ES-I3 (cell line): ENCODE measurements around the gene TAS2R8.

Experiments used
- H3K36me3 ChIP-seq: 2 replicates; pipeline ENCODE4 v1.6.1; 2013; ENCODE audit warnings: mild to moderate bottlenecking, low read length, control low read depth, moderate library complexity; ENCODE audit not compliant: insufficient read depth
- H3K4me1 ChIP-seq: 2 replicates; pipeline ENCODE4 v1.6.1; 2013; ENCODE audit warnings: mild to moderate bottlenecking, control low read depth, low read length; ENCODE audit not compliant: insufficient read depth
- H3K9ac ChIP-seq: 2 replicates; pipeline ENCODE4 v1.6.1; 2013; ENCODE audit warnings: low read depth, mild to moderate bottlenecking, low read length, moderate library complexity
- H3K9me3 ChIP-seq: 2 replicates; pipeline ENCODE4 v1.6.1; 2013; ENCODE audit warnings: mild to moderate bottlenecking, low read length, moderate library complexity; ENCODE audit not compliant: control insufficient read depth, insufficient read depth

TAS2R8 gene

GRCh38 chr12:10807186-10807585, at the start of gene TAS2R8:
TAS2R8 (minus strand) TSS chr12:10807286; CDS start chr12:10806980, 306 bp downstream.
- no peaks in the 10 kb centered on the region for H3K36me3 ChIP-seq
- H3K9ac ChIP-seq: no peak within 1 kb of the TSS
- H3K9me3 ChIP-seq: no peaks in the 10 kb centered on the region
- peaks cover 7% of the 10 kb centered on the region; the same call in 1 of the 2 replicates for H3K4me1 ChIP-seq

GRCh38 chr12:10855807-10856206, 48.7 kb upstream of the TAS2R8 start:
- no peaks in the 10 kb centered on the region for H3K36me3 ChIP-seq
- H3K9me3 ChIP-seq: peaks cover 14% of the 10 kb centered on the region
- no peaks in the 10 kb centered on the region for H3K4me1 ChIP-seq
- H3K9ac ChIP-seq: no peak overlapping the region

- Histone ChIP-seq H3K9ac (no peak overlapping the region), H3K4me1 (no peaks in the 10 kb centered on the region), H3K9me3 (peaks cover 14% of the 10 kb centered on the region), H3K36me3 (no peaks in the 10 kb centered on the region)
These were observed 46.7 kb upstream of the TAS2R8 start for GRCh38 chr12:10853776-10854175.

GRCh38 chr12:10851243-10851858, 44.3 kb upstream of the TAS2R8 start:
- Histone ChIP-seq H3K36me3 (no peaks in the 10 kb centered on the region), H3K4me1 (no peaks in the 10 kb centered on the region), H3K9ac (no peak overlapping the region), H3K9me3 (peaks cover 11% of the 10 kb centered on the region)

- no peak within 1 kb of the TSS for H3K9ac ChIP-seq
- H3K36me3 ChIP-seq: no peaks in the 10 kb centered on the region
- H3K4me1 ChIP-seq: 0 out of 2 replicates have a peak, but pooled peaks cover under 1% of the 10 kb centered on the region
- no peaks in the 10 kb centered on the region for H3K9me3 ChIP-seq
These were observed 42.4 kb upstream of the TAS2R8 start, which contains the start of gene PRR4 for GRCh38 chr12:10849425-10849878. PRR4 (minus strand) TSS chr12:10849475; CDS start chr12:10849437, 38 bp downstream.

GRCh38 chr12:10847744-10848143, 40.7 kb upstream of the TAS2R8 start:
- H3K9me3 ChIP-seq: no peaks in the 10 kb centered on the region
- no peaks in the 10 kb centered on the region for H3K36me3 ChIP-seq
- H3K4me1 ChIP-seq: 0 out of 2 replicates have a peak, but pooled peaks cover 4% of the 10 kb centered on the region
- H3K9ac ChIP-seq: no peak overlapping the region

- Histone ChIP-seq H3K9me3 (no peaks in the 10 kb centered on the region), H3K4me1 (0 out of 2 replicates have a peak, but pooled peaks cover 4% of the 10 kb centered on the region), H3K9ac (no peak overlapping the region), H3K36me3 (no peaks in the 10 kb centered on the region)
These were observed 35.8 kb upstream of the TAS2R8 start for GRCh38 chr12:10842862-10843261.

GRCh38 chr12:10838461-10838860, 31.4 kb upstream of the TAS2R8 start:
- Histone ChIP-seq H3K9me3 (no peaks in the 10 kb centered on the region), H3K36me3 (no peaks in the 10 kb centered on the region), H3K4me1 (no peaks in the 10 kb centered on the region), H3K9ac (no peak overlapping the region)

GRCh38 chr12:10829994-10830393, 22.9 kb upstream of the TAS2R8 start:
- Histone ChIP-seq H3K9me3 (no peaks in the 10 kb centered on the region), H3K36me3 (no peaks in the 10 kb centered on the region), H3K4me1 (no peaks in the 10 kb centered on the region), H3K9ac (no peak overlapping the region)

GRCh38 chr12:10826258-10826657, 19.2 kb upstream of the TAS2R8 start, which contains the start of gene TAS2R10:
TAS2R10 (minus strand) TSS chr12:10826358; CDS start chr12:10826269, 89 bp downstream.
- Histone ChIP-seq H3K9ac (no peak within 1 kb of the TSS), H3K9me3 (no peaks in the 10 kb centered on the region), H3K36me3 (no peaks in the 10 kb centered on the region), H3K4me1 (no peaks in the 10 kb centered on the region)

- no peak overlapping the region for H3K9ac ChIP-seq
- H3K9me3 ChIP-seq: no peaks in the 10 kb centered on the region
- H3K36me3 ChIP-seq: no peaks in the 10 kb centered on the region
- H3K4me1 ChIP-seq: no peaks in the 10 kb centered on the region
These were observed 17.9 kb upstream of the TAS2R8 start for GRCh38 chr12:10824957-10825356.

GRCh38 chr12:10811883-10812536, 4.9 kb upstream of the TAS2R8 start:
- Histone ChIP-seq H3K9ac (no peak overlapping the region), H3K9me3 (no peaks in the 10 kb centered on the region), H3K36me3 (no peaks in the 10 kb centered on the region), H3K4me1 (no peaks in the 10 kb centered on the region)

GRCh38 chr12:10810068-10810467, 3.0 kb upstream of the TAS2R8 start, which contains the start of gene TAS2R9:
TAS2R9 (minus strand) TSS chr12:10810168; CDS start chr12:10810075, 93 bp downstream.
- H3K4me1 ChIP-seq: no peaks in the 10 kb centered on the region
- no peak within 1 kb of the TSS for H3K9ac ChIP-seq
- H3K9me3 ChIP-seq: no peaks in the 10 kb centered on the region
- H3K36me3 ChIP-seq: no peaks in the 10 kb centered on the region

GRCh38 chr12:10802587-10802986, 4.5 kb downstream of the TAS2R8 start, which contains the start of gene TAS2R7:
TAS2R7 (minus strand) TSS chr12:10802627; CDS start chr12:10802570, 57 bp downstream.
- Histone ChIP-seq H3K4me1 (peaks cover 12% of the 10 kb centered on the region; the same call in 1 of the 2 replicates), H3K9me3 (no peaks in the 10 kb centered on the region), H3K36me3 (no peaks in the 10 kb centered on the region), H3K9ac (no peak within 1 kb of the TSS)

GRCh38 chr12:10801741-10802140, 5.3 kb downstream of the TAS2R8 start:
- Histone ChIP-seq H3K9ac (no peak overlapping the region), H3K9me3 (no peaks in the 10 kb centered on the region), H3K36me3 (no peaks in the 10 kb centered on the region), H3K4me1 (peaks cover 12% of the 10 kb centered on the region; the same call in 1 of the 2 replicates)
